ENCODE results near the gene NCKAP5L.

DNA sequence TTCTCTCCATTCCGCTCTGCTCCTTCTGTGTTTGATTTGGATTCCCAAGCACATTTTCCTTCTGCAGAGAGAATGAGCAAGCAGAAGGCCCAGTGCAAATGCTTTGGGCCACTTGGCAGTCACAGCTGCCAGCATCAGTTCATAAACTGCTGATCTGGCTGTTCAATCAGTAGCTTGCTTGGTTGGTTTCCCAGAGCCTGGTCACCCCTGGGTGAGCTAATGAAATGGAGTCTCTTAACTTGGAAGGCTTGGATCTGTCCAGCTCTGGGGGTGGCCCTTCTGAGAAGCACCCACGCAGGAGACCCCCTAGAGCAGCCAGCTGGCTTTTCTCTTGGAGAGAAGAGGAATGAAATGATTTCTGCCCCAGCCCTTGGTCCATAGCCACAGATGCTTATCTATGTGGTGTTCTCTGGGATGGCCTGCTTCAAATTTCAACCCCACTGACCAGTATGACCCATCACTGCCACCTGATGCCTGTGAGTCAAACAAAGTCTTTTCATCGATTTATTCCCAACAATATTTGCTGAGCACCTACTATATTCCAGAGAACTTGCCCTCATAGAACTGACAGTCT is 45.2 kb upstream of the NCKAP5L start:
- TF ChIP-seq, protein P1, sequence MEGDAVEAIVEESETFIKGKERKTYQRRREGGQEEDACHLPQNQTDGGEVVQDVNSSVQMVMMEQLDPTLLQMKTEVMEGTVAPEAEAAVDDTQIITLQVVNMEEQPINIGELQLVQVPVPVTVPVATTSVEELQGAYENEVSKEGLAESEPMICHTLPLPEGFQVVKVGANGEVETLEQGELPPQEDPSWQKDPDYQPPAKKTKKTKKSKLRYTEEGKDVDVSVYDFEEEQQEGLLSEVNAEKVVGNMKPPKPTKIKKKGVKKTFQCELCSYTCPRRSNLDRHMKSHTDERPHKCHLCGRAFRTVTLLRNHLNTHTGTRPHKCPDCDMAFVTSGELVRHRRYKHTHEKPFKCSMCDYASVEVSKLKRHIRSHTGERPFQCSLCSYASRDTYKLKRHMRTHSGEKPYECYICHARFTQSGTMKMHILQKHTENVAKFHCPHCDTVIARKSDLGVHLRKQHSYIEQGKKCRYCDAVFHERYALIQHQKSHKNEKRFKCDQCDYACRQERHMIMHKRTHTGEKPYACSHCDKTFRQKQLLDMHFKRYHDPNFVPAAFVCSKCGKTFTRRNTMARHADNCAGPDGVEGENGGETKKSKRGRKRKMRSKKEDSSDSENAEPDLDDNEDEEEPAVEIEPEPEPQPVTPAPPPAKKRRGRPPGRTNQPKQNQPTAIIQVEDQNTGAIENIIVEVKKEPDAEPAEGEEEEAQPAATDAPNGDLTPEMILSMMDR (IDR thresholded peaks at IDR 0.05) = no peak
- TF ChIP-seq POLR2A (IDR thresholded peaks at IDR 0.05) = no peak

Data from body of pancreas (tissue), 4 donors.